Measurements from ENCODE around the gene FAM20C.
A peak's percentile ranks its signal among the peaks of the same experiment; 100 is the strongest.
"Not testable (repeated sequence)": the region's sequence is repeated elsewhere in the genome, so short reads cannot be mapped to it uniquely, and the experiment has no call there.

The FAM20C gene

GRCh38 chr7:174716-175115 is 17.7 kb upstream of the FAM20C start:
- no peak for DNase-seq

DNA sequence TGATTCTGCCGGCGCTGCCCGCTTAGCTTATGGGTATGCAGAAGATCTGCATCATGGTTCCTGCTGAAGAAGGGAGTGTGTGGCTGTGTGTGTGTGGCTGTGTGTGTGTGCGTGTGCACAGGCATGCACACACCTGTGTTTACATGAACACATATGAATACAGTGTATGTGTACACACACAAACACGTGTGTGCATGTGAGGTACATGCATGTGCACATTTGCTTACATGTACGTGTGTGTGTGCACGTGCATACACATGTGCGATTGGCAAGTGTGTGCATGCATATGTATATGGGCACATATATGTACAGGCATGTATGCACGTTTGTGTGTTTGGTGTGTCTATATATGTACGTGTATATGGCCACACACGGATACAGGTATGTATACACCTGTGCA is 16.4 kb upstream of the FAM20C start:
- no peak for DNase-seq

- DNase-seq = no peak
These were observed 16.0 kb upstream of the FAM20C start for GRCh38 chr7:176381-176780.

DNA sequence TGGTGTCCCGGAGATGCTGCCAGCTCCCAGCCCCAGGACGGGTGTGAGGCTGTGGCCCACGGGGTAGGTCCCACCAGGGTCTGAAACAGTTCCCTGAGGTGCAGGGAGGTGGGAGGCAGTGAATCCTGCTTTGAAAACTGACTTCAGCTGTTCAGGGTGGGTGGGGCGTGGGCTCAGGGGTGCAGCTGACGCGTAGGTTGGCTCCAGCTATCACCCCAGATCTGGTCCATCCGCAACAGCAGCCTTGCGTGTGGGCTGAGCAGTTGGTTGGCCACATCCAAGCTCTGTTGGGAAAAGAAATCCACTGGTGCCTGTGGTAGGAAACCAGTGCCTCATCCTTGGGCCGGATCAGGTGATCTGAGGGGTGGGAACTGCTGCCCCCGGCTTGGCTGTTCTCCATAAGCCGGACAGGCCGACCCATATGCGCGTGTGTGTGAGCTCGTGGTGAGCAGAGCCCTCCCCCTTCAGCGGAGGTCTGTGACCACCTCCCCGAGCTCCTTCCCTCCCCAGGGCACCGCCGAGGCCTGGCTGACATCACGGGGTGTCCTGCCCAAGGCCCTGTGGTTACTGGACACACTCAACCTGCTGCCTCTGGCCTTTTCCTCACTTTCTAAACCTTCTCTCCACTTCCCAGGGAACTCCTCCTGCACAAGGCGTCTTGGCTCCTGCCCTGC is 15.4 kb upstream of the FAM20C start:
- DNase-seq = no peak

GRCh38 chr7:178444-178843 is 13.9 kb upstream of the FAM20C start:
- no peak for DNase-seq

- DNase-seq = no peak
These were observed 13.1 kb upstream of the FAM20C start for GRCh38 chr7:179209-179681.

- no peak for DNase-seq
These were observed 12.2 kb upstream of the FAM20C start for GRCh38 chr7:179948-180694.

GRCh38 chr7:181738-182137 is 10.6 kb upstream of the FAM20C start:
- DNase-seq = no peak

DNA sequence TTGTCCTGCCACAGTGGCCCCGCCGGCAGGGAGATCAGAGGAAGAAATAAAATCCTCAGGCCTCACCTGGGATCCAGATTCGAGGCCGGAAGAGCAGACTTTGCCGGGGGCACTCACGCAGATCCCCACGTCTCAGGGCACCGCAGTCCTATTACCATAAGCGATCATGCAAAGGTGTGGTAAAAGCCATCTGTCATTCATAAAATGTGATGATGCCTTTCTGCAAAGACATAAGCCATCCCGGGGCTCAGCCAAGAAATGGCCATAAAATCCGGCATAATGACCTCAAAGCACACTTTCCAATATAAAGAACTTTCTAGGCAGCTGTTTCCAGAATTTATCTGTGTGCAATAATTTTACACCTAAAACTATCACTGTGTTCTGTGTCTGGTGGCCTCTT is 9.9 kb upstream of the FAM20C start:
- not testable (repeated sequence) for DNase-seq

DNA sequence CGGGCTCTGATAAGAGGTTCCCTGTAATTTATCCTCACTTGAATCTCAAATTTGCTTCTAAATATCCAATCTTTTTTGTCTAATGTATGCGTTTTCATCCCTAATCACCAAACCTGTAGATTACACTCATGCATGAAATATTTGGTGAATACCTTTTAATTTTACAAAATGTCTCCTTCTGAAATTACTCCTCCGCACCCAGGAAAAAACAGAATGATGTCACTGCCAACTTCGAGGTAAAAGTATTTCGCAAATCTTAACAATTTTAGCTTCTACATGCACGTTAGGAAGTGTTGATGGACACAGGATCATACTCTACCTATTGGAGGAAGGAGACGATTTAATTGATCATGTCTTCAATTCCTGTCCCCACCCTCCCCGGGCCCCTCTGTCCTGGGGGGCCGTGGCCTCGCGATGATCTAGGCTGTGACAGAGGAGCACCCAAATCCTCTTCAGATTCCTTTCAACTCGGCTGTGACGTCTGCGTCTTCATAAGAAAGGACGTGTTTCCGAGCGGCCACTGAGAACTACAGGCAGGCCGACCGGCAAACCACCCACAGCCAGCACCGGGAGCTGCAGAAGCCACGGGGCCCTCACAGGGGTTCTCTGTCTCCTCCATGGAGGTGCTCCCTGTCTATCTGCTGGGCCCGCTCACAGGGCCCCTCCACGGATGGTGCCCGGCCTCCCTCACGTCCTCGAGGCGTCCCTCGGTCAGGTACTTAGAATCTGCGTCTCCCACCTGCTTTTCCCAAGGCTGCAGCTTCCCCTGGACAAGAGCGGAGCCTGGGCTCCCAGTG is 8.7 kb upstream of the FAM20C start:
- no peak for DNase-seq

- DNase-seq = no peak
These were observed 7.8 kb upstream of the FAM20C start for GRCh38 chr7:184294-185264.

GRCh38 chr7:186516-187113 is 5.8 kb upstream of the FAM20C start:
- no peak for DNase-seq

DNA sequence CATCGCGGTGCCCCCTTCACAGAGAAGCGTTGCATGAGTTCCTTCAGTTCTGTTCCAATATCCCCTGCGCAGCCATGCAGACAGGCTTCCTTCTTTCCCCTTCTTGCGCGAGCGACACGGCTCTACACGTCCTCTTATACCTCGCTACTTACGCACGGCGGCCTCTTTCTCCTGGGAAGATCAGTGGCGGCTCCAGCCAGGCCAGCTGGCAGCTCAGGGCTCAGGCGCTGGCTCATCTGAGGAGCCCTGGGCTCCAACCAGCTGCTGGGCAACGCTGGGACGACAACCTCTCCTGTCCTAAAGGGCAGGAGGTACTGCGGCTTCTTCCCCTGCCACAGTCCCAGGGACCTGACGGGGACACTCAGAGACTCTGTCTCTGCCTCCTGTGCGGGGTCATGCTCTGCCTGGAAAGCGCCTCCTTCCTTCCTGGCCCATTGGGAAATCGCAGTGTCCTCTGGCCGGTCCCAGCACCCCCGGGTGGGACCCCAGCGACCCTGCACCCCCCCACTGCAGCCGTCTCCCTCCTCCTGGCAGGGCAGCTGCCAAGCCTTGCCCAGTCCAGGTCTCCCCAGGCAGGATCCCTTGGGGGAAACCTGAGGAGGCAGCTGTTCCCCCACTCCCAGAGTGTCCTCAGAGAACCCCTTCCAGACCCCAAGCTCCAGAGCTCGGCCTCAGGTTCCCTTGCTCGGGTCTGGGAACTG is 5.0 kb upstream of the FAM20C start:
- DNase-seq = no peak

DNA sequence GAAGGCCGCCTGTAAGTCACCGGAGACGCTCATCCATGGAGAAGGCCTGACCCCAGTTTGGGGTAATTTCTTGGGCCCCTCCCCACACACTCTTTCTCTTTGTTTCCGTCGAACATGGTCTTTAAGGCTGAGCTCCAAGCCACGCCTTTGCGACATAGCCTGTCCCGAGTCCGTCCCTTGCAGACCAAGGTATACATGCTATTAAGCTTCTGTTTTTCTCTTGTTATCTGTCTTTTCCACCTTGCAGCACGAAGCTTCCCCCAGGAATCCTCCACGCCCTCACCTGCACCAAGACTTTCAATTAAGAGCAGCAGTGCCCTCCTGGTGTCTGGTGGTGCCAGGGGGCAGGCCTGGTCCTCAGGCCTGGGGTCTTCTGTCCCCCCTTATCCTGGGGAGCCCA is 4.2 kb upstream of the FAM20C start:
- no peak for DNase-seq

DNA sequence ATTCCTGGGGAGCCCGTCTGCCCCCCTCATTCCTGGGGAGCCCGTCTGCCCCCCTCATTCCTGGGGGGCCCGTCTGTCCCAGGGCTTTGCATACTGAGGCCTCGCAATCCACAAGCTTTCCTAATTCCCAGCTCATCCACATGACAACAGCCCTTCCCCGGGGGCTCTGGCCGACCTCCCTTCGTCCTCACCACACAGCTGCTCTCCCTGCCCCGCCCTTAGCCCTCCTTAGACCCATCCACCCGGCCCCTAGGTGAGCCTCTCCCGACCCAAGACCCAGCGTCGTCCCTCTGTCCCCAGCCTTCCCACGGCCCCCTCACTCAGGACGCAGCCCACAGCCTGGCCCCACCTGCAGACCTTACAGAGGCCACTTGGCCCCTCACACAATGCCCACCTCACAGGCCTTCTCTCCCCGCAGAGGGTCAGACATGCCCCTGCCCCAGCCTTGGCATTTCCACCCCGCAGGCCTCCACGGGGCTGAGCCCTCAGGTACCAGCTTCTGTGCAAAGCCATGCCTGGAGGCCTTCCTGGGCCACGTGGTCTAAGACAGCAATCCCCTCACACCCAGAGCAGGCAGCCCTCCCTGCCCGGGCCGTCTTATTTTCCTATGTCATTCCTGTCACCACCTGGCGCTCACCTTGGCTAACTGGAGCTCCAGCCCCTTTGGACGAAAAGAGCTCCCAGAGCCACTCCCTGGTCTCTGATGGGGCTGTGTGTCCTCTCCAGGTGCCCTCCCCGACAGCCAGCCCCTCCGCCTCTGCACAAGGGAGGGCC is 3.5 kb upstream of the FAM20C start:
- DNase-seq = no peak

DNA sequence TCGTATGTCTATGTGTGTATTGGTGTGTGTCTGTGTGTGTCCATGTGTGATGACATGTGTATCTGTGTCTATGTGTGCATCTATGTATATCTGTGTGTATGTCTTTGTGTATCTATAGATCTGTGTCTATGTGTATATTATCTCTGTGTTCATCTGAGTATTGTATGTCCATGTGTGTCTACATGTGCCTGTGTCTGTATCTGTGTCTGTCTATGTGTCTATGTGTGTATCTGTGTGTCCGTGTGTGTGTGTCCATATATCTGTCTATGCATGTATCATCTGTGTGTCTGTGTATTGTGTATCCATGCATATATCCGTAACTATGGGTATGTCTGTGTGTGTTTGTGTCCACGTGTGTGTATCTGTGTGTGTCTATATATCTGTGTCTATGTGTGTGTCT is 2.7 kb upstream of the FAM20C start:
- no peak for DNase-seq

DNA sequence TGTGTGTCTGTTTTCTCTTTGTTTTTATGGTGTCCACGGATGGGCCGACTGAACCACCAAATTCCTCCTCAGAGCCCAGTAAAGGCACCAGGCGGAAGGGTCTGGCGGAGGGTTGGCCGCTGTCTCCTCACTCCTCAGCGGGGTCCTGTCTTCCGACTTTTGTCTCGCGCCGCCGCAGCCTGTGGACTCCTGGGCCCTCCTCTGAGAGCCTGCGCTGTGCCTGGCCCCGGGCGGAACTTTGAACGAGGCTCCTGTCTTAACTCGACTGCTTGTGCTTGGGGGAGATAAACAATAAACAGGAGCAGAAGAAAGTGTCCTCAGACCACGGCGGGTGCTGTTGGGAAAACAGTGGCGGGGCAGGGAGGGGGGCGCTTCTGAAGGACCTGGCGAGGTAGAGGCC is 2.2 kb upstream of the FAM20C start:
- DNase-seq = no peak

GRCh38 chr7:191105-191980 is 1.0 kb upstream of the FAM20C start:
- DNase-seq = peak; percentile 24

GRCh38 chr7:192701-193480 is 520 bp downstream of the FAM20C start:
- no peak for DNase-seq

All from GF-D8 (cell line).